SK-N-SH (cell line): ENCODE results near the gene STIM1.

Source experiments
- TF ChIP-seq, protein P1 (sequence below): fragments of 200-600 bp; sonication (generic); IDR thresholded peaks from 2 replicates; pipeline ENCODE4 v1.6.1; 2017; ENCODE audit warnings: antibody characterized with exemption, mild to moderate bottlenecking, moderate library complexity
- TF ChIP-seq, protein P2 (sequence below): fragments of 150-350 bp; IDR thresholded peaks from 2 replicates; pipeline ENCODE4 v1.6.1; 2017; ENCODE audit warnings: antibody characterized with exemption, low read length, low read depth, borderline replicate concordance

DNA sequence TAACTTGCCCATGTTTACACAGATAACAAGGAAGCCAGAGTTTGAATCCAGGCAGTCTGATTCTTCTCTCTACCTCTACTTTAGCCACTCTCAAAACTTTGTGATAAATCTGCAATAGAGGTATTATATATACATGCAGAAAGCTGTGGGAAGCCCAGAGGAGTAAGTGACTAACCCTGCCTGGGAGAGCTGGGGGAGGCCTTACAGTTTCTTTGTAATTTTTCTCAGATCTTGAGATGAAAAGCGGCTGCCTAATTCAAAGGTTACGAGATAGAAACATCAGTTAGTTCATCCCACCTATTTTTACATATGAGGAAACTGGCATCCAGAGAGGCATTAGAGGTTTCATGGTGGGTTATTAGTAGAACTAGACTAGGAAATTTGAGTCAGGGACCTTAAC is 4.9 kb downstream of the STIM1 start:
- TF ChIP-seq, protein P1, sequence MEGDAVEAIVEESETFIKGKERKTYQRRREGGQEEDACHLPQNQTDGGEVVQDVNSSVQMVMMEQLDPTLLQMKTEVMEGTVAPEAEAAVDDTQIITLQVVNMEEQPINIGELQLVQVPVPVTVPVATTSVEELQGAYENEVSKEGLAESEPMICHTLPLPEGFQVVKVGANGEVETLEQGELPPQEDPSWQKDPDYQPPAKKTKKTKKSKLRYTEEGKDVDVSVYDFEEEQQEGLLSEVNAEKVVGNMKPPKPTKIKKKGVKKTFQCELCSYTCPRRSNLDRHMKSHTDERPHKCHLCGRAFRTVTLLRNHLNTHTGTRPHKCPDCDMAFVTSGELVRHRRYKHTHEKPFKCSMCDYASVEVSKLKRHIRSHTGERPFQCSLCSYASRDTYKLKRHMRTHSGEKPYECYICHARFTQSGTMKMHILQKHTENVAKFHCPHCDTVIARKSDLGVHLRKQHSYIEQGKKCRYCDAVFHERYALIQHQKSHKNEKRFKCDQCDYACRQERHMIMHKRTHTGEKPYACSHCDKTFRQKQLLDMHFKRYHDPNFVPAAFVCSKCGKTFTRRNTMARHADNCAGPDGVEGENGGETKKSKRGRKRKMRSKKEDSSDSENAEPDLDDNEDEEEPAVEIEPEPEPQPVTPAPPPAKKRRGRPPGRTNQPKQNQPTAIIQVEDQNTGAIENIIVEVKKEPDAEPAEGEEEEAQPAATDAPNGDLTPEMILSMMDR = no peak
- TF ChIP-seq, protein P2, sequence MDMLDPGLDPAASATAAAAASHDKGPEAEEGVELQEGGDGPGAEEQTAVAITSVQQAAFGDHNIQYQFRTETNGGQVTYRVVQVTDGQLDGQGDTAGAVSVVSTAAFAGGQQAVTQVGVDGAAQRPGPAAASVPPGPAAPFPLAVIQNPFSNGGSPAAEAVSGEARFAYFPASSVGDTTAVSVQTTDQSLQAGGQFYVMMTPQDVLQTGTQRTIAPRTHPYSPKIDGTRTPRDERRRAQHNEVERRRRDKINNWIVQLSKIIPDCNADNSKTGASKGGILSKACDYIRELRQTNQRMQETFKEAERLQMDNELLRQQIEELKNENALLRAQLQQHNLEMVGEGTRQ = no peak
